ENCODE results near the gene CCL16.
"Not testable (repeated sequence)": the region's sequence is repeated elsewhere in the genome, so short reads cannot be mapped to it uniquely, and the experiment has no call there.

DNA sequence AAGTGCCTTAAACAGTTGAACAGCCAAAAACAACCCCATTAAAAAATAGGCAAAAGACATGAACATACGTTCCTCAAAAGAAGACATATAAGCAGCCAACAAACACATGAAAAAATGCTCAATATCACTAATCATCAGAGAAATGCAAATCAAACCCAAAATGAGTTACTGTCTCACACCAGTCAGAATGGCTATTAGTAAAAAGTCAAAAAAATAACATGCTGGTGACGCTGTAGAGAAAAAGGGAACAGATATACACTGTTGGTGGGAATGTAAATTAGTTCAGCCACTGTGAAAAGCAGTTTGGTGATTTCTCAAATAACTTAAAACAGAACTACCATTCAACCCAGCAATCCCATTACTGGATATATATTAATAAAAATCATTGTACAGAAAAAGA is 14.0 kb upstream of the CCL16 start:
- TF ChIP-seq REST (IDR thresholded peaks at IDR 0.05; ENCODE audit: insufficient replicate concordance, low read depth); CTCF (IDR thresholded peaks at IDR 0.05; ENCODE audit: insufficient read depth, low read length); POLR2AphosphoS5 (IDR thresholded peaks at IDR 0.05; ENCODE audit: low read depth); SPI1 (IDR thresholded peaks at IDR 0.05; ENCODE audit: borderline replicate concordance, low read depth); GABPA (IDR thresholded peaks at IDR 0.05; ENCODE audit: low read depth): not testable (repeated sequence)
